GM12878 (cell line): ENCODE results near the gene ZNF423. TPM values are rescaled to one million over a fixed set of nuclear protein-coding genes. Genes with fewer than 3 reads are reported as not detected.

Experiments
- ATAC-seq: fragments of 200-7000 bp; cut with Tn5 transposase; 3 replicates; pipeline ENCODE4 v1.9.1; 2020; ENCODE audit warnings: mild to moderate bottlenecking, moderate library complexity
- BruUV-seq: library from RNA; stranded (reverse); fragments of 400-500 nt; replicated peaks from 2 replicates; lab custom pipeline; 2021; lab: Mats Ljungman, UMichigan
- CTCF ChIA-PET: fragments of 300-600 bp; sonication (Branson Sonifier 250); formaldehyde crosslinking; extraction: SDS; loops from one replicate; lab custom pipeline; 2021; ENCODE audit warnings: inconsistent platforms; lab: Yijun Ruan, JAX
- POLR2A ChIA-PET: fragments of 350-600 bp; formaldehyde crosslinking; extraction: SDS; loops from one replicate; lab custom pipeline; 2021; ENCODE audit warnings: inconsistent platforms; lab: Charles Lee
- RAD21 ChIA-PET: fragments of 300-600 bp; sonication (Branson Sonifier 250); formaldehyde crosslinking; loops from one replicate; lab custom pipeline; 2023; ENCODE audit warnings: antibody characterized with exemption; ENCODE audit not compliant: unreplicated experiment; lab: Charles Lee
- SMC1A ChIA-PET: fragments of 300-600 bp; sonication (Branson Sonifier 250); formaldehyde crosslinking; loops from one replicate; lab custom pipeline; 2023; ENCODE audit not compliant: unreplicated experiment, uncharacterized antibody; lab: Charles Lee
- DNase-seq: peaks from one replicate; pipeline ENCODE4 v3.0.0-alpha.2; 2011; ENCODE audit warnings: low read depth, low spot score
- FAIRE-seq: peaks from 3 replicates; lab custom pipeline; 2011; peaks lifted over from hg19 to GRCh38; lab: Jason Lieb, UNC
- H2AFZ ChIP-seq: 2 replicates; pipeline ENCODE4 v1.6.0; 2011; ENCODE audit warnings: low read depth, low read length, control low read depth; ENCODE audit not compliant: control insufficient read depth
- H3K27ac ChIP-seq: 2 replicates; pipeline ENCODE4 v1.5.1; 2011; ENCODE audit warnings: control low read depth; ENCODE audit not compliant: control insufficient read depth, insufficient read depth
- H3K27me3 ChIP-seq, 2 experiments: replicated peaks in 1 of 2; 2 replicates each; pipeline versions ENCODE4 v1.6.0 to v1.6.1; 2011; ENCODE audit warnings: low read length in 1 of 2; ENCODE audit not compliant: control insufficient read depth in 2 of 2, insufficient read depth in 2 of 2
- H3K36me3 ChIP-seq, 2 experiments: 2 replicates each; pipeline ENCODE4 v1.5.1; 2011; ENCODE audit warnings: low read length in 1 of 2; ENCODE audit not compliant: control insufficient read depth in 2 of 2, insufficient read depth in 2 of 2
- H3K4me1 ChIP-seq: 2 replicates; pipeline ENCODE4 v1.6.1; 2011; ENCODE audit warnings: mild to moderate bottlenecking, low read length, moderate library complexity, mixed read lengths; ENCODE audit not compliant: control insufficient read depth, insufficient read depth
- H3K4me2 ChIP-seq: 2 replicates; pipeline ENCODE4 v1.6.0; 2011; ENCODE audit warnings: control low read depth; ENCODE audit not compliant: control insufficient read depth, insufficient read depth
- H3K4me3 ChIP-seq: fragments of 200-600 bp; sonication (generic); 2 replicates; pipeline ENCODE4 v1.5.1; 2016
- H3K79me2 ChIP-seq: 2 replicates; pipeline ENCODE4 v1.6.0; 2011; ENCODE audit warnings: low read length; ENCODE audit not compliant: control insufficient read depth, insufficient read depth
- H3K9ac ChIP-seq: 2 replicates; pipeline ENCODE4 v1.8.0; 2011; ENCODE audit warnings: low read length, control low read depth, mixed read lengths; ENCODE audit not compliant: control insufficient read depth, insufficient read depth
- H3K9me3 ChIP-seq: replicated peaks from 3 replicates; pipeline ENCODE4 v1.5.1; 2011; ENCODE audit warnings: mild to moderate bottlenecking, low read length; ENCODE audit not compliant: control insufficient read depth, insufficient read depth
- H4K20me1 ChIP-seq: 2 replicates; pipeline ENCODE4 v1.6.0; 2011; ENCODE audit not compliant: control insufficient read depth, insufficient read depth
- BMI1 ChIP-seq: fragments of 450-650 bp; IDR thresholded peaks from 2 replicates; pipeline ENCODE4 v1.6.1; 2016; ENCODE audit warnings: mild to moderate bottlenecking, moderate library complexity, borderline replicate concordance
- CEBPZ ChIP-seq: fragments of 150-350 bp; IDR thresholded peaks from 2 replicates; pipeline ENCODE4 v1.6.1; 2016; ENCODE audit warnings: low read depth, low read length
- CREM ChIP-seq: IDR thresholded peaks from 2 replicates; pipeline ENCODE4 v1.6.1; 2014; ENCODE audit warnings: antibody characterized with exemption, low read depth
- E2F8 ChIP-seq: fragments of 450-650 bp; IDR thresholded peaks from 2 replicates; pipeline ENCODE4 v1.6.1; 2018; ENCODE audit warnings: mild to moderate bottlenecking, low read depth, moderate library complexity; ENCODE audit not compliant: partially characterized antibody
- GATAD2B ChIP-seq: fragments of 450-650 bp; conservative IDR thresholded peaks from 2 replicates; pipeline ENCODE4 v1.6.1; 2017; ENCODE audit warnings: low read depth, mild to moderate bottlenecking, moderate library complexity
- NFXL1 ChIP-seq: fragments of 450-650 bp; IDR thresholded peaks from 2 replicates; pipeline ENCODE4 v1.6.1; 2017; ENCODE audit warnings: antibody characterized with exemption, mild to moderate bottlenecking, borderline replicate concordance
- RFX5 ChIP-seq: IDR thresholded peaks from 2 replicates; pipeline ENCODE4 v1.6.1; 2011; ENCODE audit warnings: low read depth, low read length, improper control_type of control experiment
- TCF7 ChIP-seq: IDR thresholded peaks from 2 replicates; pipeline ENCODE4 v1.6.1; 2014; ENCODE audit warnings: antibody characterized with exemption, borderline replicate concordance
- WGBS: methylation state at CpG from one replicate; pipeline ENCODE4 v1.1.6; 2016; ENCODE audit warnings: low lambda C conversion rate; ENCODE audit not compliant: insufficient replicate concordance, insufficient coverage; ENCODE audit errors: missing lambda C conversion rate; 5-methylcytosine and 5-hydroxymethylcytosine counted together
- in situ Hi-C: fragments of 300-500 bp; cut with MboI; formaldehyde crosslinking; loops from 9 replicates; pipeline ENCODE4 v1.14.3; 2018; ENCODE audit warnings: mixed read lengths
- intact Hi-C: fragments of 100-400 bp; cut with micrococcal nuclease; formaldehyde crosslinking; loops from one replicate; pipeline ENCODE4 v1.14.2; 2022; ENCODE audit not compliant: unreplicated experiment
- polyA plus RNA-seq, 11 experiments: library from polyadenylated mRNA; depleted of rRNA in 4 of 11; unstranded in 6 of 11; stranded (reverse) in 5 of 11; fragments of >200 nt; fragmentation: Nextera tagmentation in 4 of 11; fragmentation: Illumina TruSeq in 1 of 11; extraction: Ambion mirVana in 4 of 11; extraction: Trizol in 1 of 11; gene quantifications; 1 replicate in 1 of 11; 2 replicates in 10 of 11; pipeline versions ENCODE4 v1.2.1 to v1.2.3, GENCODE V29; 2011 to 2016; ENCODE audit warnings: inconsistent platforms in 2 of 11, missing spikeins in 2 of 11, low read depth in 1 of 11
- total RNA-seq, 4 experiments: library from RNA; depleted of rRNA in 3 of 4; stranded (reverse); fragments of >200 nt in 3 of 4; fragmentation: Illumina TruSeq in 1 of 4; extraction: Trizol in 1 of 4; gene quantifications; 2 replicates each; pipeline versions ENCODE4 v1.2.1 to v1.2.3, GENCODE V29; 2013 to 2021
- TF ChIP-seq, protein P1 (sequence below): fragments of 450-650 bp; IDR thresholded peaks from 2 replicates; pipeline ENCODE4 v1.6.1; 2017; ENCODE audit warnings: low read depth, mild to moderate bottlenecking, moderate library complexity

The ZNF423 gene
- total and polyA plus RNA-seq, 10 of the 15 experiments (the other 5 are each of a cell fraction or from before 2014, with no cell fraction given): 0.03 to 0.64 (median 0.10) TPM

- no peaks in the 10 kb centered on the region; a peak in 2 of 4 replicates for H3K27me3 ChIP-seq
- BruUV-seq: no TSS peak
- no peak for ATAC-seq
- ChIA-PET RAD21 (no interaction called here), POLR2A (no interaction called here), CTCF (no interaction called here), SMC1A (no interaction called here)
- DNase-seq: no peak
- no peak overlapping the region for H3K4me2 ChIP-seq
- intact Hi-C loops (no loop called here), in situ Hi-C loops (no loop called here)
- TF ChIP-seq GATAD2B: no peak
- no peak for TF ChIP-seq RFX5
- TF ChIP-seq, protein P1, sequence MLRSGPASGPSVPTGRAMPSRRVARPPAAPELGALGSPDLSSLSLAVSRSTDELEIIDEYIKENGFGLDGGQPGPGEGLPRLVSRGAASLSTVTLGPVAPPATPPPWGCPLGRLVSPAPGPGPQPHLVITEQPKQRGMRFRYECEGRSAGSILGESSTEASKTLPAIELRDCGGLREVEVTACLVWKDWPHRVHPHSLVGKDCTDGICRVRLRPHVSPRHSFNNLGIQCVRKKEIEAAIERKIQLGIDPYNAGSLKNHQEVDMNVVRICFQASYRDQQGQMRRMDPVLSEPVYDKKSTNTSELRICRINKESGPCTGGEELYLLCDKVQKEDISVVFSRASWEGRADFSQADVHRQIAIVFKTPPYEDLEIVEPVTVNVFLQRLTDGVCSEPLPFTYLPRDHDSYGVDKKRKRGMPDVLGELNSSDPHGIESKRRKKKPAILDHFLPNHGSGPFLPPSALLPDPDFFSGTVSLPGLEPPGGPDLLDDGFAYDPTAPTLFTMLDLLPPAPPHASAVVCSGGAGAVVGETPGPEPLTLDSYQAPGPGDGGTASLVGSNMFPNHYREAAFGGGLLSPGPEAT: no peak
- TF ChIP-seq CREM: no peak
- no peak for TF ChIP-seq CEBPZ
- no peak for TF ChIP-seq BMI1
- no peak for TF ChIP-seq TCF7
- no peak for TF ChIP-seq E2F8
- TF ChIP-seq NFXL1: no peak
- no peak overlapping the region for H3K27ac ChIP-seq
- no peaks in the 10 kb centered on the region for H3K4me1 ChIP-seq
- H3K9ac ChIP-seq: no peak overlapping the region
- no peaks in the 10 kb centered on the region for H3K9me3 ChIP-seq
- no peaks in the 10 kb centered on the region for H3K79me2 ChIP-seq
- 14% methylated on average over 4 of the region's 4 CpGs for WGBS
- no peaks in the 10 kb centered on the region for H4K20me1 ChIP-seq
- no peak for FAIRE-seq
- no peaks in the 10 kb centered on the region for H3K36me3 ChIP-seq
- H2AFZ ChIP-seq: no peak overlapping the region
- H3K4me3 ChIP-seq: no peak overlapping the region
These were observed 79.2 kb downstream of the ZNF423 start for GRCh38 chr16:49776734-49777133.
